Thyroid gland (tissue), 4 donors: ENCODE measurements around the gene SAMD4A. TPM values are rescaled to one million over a fixed set of nuclear protein-coding genes. Genes with fewer than 3 reads are reported as not detected.

Experiments used
- DNase-seq, 2 donors: peaks; one replicate each; pipeline ENCODE4 v3.0.0-alpha.2; 2019
- H3K27ac ChIP-seq, 3 donors: fragments of 200-600 bp; sonication (generic); 1 replicate in 2 of 3; 2 replicates in 1 of 3; pipeline ENCODE4 v1.5.1; 2016 to 2019; ENCODE audit warnings: mild to moderate bottlenecking in 1 of 3, moderate library complexity in 1 of 3
- H3K27me3 ChIP-seq: fragments of 200-600 bp; sonication (generic); one replicate; pipeline ENCODE4 v1.5.1; 2019
- H3K36me3 ChIP-seq, 2 donors: fragments of 200-600 bp; sonication (generic); one replicate each; pipeline ENCODE4 v1.5.1; 2016 to 2019
- H3K4me1 ChIP-seq, 2 donors: fragments of 200-600 bp; sonication (generic); one replicate each; pipeline ENCODE4 v1.5.1; 2017 to 2019
- H3K4me3 ChIP-seq, 3 donors: fragments of 200-600 bp; sonication (generic); replicated peaks in 1 of 3; 1 replicate in 2 of 3; 2 replicates in 1 of 3; pipeline ENCODE4 v1.5.1; 2016; ENCODE audit warnings: mild to moderate bottlenecking in 1 of 3
- H3K9me3 ChIP-seq: fragments of 200-600 bp; sonication (generic); one replicate; pipeline ENCODE4 v1.5.1; 2017
- CTCF ChIP-seq, 6 experiments: fragments of 200-600 bp in 3 of 6; fragments of 450-650 bp in 3 of 6; sonication (generic) in 3 of 6; IDR thresholded peaks; one replicate each; pipeline ENCODE4 v1.5.1; 2016 to 2019; ENCODE audit warnings: antibody characterized with exemption in 6 of 6, mild to moderate bottlenecking in 2 of 6, inconsistent platforms in 1 of 6, moderate library complexity in 1 of 6
- POLR2A ChIP-seq, 2 donors: fragments of 450-650 bp; IDR thresholded peaks; one replicate each; pipeline ENCODE4 v1.6.1; 2017; ENCODE audit warnings: antibody characterized with exemption in 2 of 2, mild to moderate bottlenecking in 2 of 2, moderate library complexity in 1 of 2
- WGBS, 2 donors: methylation state at CpG; one replicate each; pipeline ENCODE4 v1.1.5; 2017; 5-methylcytosine and 5-hydroxymethylcytosine counted together
- intact Hi-C: fragments of 100-400 bp; cut with DNase I; formaldehyde crosslinking; loops from one replicate; pipeline ENCODE4 v1.15.1; 2023
- total RNA-seq, 4 donors: library from RNA; depleted of rRNA; stranded (reverse); fragments of >200 nt; gene quantifications; one replicate each; pipeline ENCODE4 v1.2.3, GENCODE V29; 2016

Gene SAMD4A
- total RNA-seq, 4 donors from 2014 or later, result 12.6 to 32.7 (median 17.6) TPM

DNA sequence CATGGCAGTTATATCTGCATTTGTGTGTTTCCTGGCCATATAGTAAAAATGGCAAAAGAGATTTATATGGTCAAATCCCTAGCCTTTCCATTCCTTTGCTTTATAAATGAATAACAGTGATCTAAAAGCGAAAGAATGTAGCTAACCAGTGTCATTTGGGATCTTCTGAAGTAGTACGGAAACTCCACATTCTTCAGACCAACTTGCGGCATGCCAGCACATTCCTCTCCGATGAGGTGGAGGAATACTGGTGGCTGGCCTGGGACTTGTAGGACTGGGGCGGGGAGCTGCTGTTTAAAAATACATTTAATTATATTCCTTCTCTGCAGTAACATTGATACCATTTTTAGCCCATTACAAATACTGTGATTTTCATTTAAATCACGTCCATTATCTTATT, 85.3 kb downstream of the SAMD4A start:
- peaks cover 34 to 47% of the 10 kb centered on the region in 2 donors for H3K4me1 ChIP-seq
- H3K27me3 ChIP-seq, result no peaks in the 10 kb centered on the region
- peak; percentile 92 to 94 for DNase-seq
- no peaks in the 10 kb centered on the region for H3K9me3 ChIP-seq
- intact Hi-C loops, result no loop called here
- peak overlapping the region; percentile 84 to 98 (median 89) for H3K27ac ChIP-seq
- TF ChIP-seq POLR2A (IDR thresholded peaks at IDR 0.05) (peak in 1 of 2 donors; percentile 65), CTCF (IDR thresholded peaks at IDR 0.05) (no peak)
- H3K36me3 ChIP-seq, result no peaks in the 10 kb centered on the region
- 10 to 12% methylated on average over 6 of the region's 6 CpGs for WGBS, 2 donors
- H3K4me3 ChIP-seq, result no peak overlapping the region

DNA sequence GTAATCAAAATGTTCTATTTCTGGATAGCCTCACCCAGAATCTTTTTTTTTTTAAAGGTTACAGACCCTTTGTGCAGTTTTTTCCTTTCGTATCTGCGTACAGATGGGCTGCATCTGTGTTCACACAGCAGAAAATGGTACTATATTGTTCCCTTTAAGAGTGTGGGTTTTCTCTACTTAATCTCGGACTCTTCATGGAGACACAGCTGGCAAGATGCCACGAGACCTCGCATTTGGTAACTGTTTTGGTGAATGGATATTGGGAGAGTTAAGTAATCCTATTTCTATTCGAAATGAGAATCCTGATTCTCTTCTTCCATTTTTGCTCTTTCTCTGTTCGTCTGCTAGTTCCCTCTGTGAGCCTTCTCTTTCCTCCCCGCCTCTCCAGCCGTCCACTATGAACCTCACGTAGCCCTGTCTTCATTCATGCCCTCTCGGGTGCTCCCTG, 85.7 kb downstream of the SAMD4A start:
- WGBS, 2 donors, result 53 to 67% methylated on average over 11 of the region's 11 CpGs
- peak; percentile 25 to 42 for DNase-seq
- Histone ChIP-seq H3K9me3 (no peaks in the 10 kb centered on the region), H3K4me3 (no peak overlapping the region), H3K36me3 (no peaks in the 10 kb centered on the region), H3K27me3 (no peaks in the 10 kb centered on the region), H3K4me1 (peaks cover 34 to 47% of the 10 kb centered on the region in 2 donors), H3K27ac (peak overlapping the region; percentile 84 to 98 (median 89))
- intact Hi-C loops, result no loop called here
- TF ChIP-seq CTCF (IDR thresholded peaks at IDR 0.05), result no peak
- no peak for TF ChIP-seq POLR2A (IDR thresholded peaks at IDR 0.05)

DNA sequence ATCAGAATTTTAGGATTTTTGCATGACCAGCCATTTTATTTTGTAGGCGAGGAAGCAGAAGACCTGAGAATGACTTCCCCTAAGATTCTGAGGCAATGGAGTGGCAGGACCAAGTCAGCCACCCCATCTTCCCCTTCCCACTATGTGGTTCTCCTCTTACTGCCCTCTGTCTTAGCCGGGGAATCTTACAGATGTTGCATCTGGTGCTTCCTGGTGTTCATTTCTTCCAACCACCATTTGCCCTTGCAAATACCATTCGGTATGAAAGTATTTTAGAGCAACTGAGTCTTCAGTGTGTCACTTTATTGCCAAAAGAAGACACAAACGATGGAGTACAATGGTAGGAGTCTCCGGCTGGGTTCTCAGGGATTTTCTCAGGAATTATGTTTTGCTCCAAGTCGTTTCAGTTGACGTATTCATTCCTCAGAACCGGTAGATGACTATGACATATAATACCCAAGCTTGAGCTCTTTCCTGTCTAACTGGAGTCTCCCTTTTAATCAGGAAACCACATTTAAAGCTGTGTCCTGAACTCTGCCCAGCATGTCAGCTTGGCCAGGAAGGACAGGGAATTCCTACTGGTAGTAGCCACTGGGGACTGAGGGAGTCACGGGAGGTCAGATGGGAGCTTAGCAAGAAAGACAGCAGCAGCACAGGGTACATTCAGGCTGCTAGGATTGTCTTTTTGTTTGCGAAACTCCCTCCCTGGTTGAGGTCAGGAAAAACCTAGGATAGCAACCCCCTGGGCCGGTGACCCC, 87.0 kb downstream of the SAMD4A start:
- TF ChIP-seq CTCF (IDR thresholded peaks at IDR 0.05) (no peak), POLR2A (IDR thresholded peaks at IDR 0.05) (no peak)
- no peaks in the 10 kb centered on the region for H3K27me3 ChIP-seq
- H3K4me3 ChIP-seq, result no peak overlapping the region
- no peaks in the 10 kb centered on the region for H3K36me3 ChIP-seq
- intact Hi-C loops, result no loop called here
- peak; percentile 25 to 33 for DNase-seq
- peak overlapping the region in 2 of 3 donors; percentile 89 to 98 for H3K27ac ChIP-seq
- H3K9me3 ChIP-seq, result no peaks in the 10 kb centered on the region
- peaks cover 34 to 47% of the 10 kb centered on the region in 2 donors for H3K4me1 ChIP-seq
- 63 to 71% methylated on average over 11 of the region's 11 CpGs for WGBS, 2 donors

DNA sequence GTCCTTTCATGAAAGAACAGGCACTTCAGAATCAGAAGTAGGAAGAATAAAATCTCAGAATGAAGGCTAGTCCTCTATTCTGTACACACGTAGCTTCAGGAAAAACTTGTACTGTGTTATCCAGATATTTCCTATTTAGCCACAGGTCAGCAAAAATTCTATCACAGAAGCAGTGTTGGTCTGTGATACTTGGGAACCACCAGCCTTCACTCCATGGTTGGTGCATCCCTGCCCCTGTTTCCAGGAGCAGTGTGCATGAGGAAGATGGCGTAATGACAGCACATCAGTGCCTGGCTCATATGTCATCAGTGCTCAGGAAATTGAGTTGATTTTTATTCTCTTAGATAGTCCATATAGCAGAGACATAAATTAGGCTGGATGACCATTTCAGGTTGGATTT, 87.7 kb downstream of the SAMD4A start:
- no peaks in the 10 kb centered on the region for H3K36me3 ChIP-seq
- no peaks in the 10 kb centered on the region for H3K27me3 ChIP-seq
- H3K27ac ChIP-seq, result peak overlapping the region in 2 of 3 donors; percentile 55 to 98
- H3K4me1 ChIP-seq, result peaks cover 31 to 45% of the 10 kb centered on the region in 2 donors
- TF ChIP-seq POLR2A (IDR thresholded peaks at IDR 0.05), result no peak
- TF ChIP-seq CTCF (IDR thresholded peaks at IDR 0.05), result no peak
- no peak overlapping the region for H3K4me3 ChIP-seq
- no peak for DNase-seq
- intact Hi-C loops, result no loop called here
- 88 to 92% methylated on average over 2 of the region's 2 CpGs for WGBS, 2 donors
- H3K9me3 ChIP-seq, result no peaks in the 10 kb centered on the region

DNA sequence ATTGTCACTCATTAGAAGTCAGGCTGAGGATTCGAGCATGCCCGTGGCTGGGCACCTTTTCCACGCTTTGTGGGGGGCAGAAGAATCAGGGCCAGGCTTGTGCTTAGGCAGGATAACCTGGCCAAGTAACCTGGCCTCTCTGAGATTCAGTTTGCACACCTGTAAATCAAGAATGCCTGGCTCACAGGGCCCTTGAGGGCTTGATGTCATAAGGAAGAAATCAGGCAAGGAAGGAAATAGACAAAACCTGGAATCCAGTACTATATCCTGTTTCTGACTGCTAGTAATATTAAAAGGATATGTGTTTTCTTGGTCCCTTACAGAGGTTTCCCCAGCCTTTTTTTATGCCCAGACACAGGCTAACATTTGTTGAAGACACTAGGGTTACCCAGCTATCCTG, 91.9 kb downstream of the SAMD4A start:
- Histone ChIP-seq H3K4me3 (no peak overlapping the region), H3K27me3 (no peaks in the 10 kb centered on the region), H3K9me3 (no peaks in the 10 kb centered on the region), H3K4me1 (peaks cover 0 to 11% of the 10 kb centered on the region in 2 donors), H3K36me3 (no peaks in the 10 kb centered on the region), H3K27ac (no peak overlapping the region)
- intact Hi-C loops, result no loop called here
- 92% methylated on average over 3 of the region's 3 CpGs for WGBS, 2 donors
- no peak for TF ChIP-seq CTCF (IDR thresholded peaks at IDR 0.05)
- TF ChIP-seq POLR2A (IDR thresholded peaks at IDR 0.05), result no peak
- no peak for DNase-seq
